ENCODE measurements around the gene GBF1. TPM values are rescaled to one million over a fixed set of nuclear protein-coding genes. Genes with fewer than 3 reads are reported as not detected.

Gene GBF1
- total RNA-seq, 1 donor from 2014 or later: 36.3 TPM

DNA sequence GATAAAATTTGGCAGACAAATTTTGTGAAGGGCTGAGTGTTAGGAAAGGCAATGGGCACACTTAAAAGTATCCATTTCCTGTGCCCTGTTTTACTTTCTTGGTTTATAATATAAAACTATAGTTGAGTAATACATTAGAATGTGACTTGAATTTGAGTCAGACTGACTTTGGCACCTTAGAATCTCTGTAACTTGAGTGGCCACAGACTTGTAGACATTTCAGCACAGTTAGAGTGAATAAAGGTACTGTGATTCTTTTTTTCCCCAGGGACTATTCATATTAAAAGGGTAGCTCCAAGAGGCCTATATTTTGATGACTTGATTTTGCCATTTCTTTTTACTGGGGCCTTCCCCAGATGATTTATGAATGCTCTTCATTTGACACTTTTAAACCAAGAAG is 22.4 kb downstream of the GBF1 start:
- TF ChIP-seq CTCF (conservative IDR thresholded peaks at IDR 0.05; ENCODE audit: low read depth, low read length): no peak
- DNase-seq (ENCODE audit: low read depth): peak; percentile 47
- H3K4me3 ChIP-seq (ENCODE audit: low read depth, low read length): no peak overlapping the region

DNA sequence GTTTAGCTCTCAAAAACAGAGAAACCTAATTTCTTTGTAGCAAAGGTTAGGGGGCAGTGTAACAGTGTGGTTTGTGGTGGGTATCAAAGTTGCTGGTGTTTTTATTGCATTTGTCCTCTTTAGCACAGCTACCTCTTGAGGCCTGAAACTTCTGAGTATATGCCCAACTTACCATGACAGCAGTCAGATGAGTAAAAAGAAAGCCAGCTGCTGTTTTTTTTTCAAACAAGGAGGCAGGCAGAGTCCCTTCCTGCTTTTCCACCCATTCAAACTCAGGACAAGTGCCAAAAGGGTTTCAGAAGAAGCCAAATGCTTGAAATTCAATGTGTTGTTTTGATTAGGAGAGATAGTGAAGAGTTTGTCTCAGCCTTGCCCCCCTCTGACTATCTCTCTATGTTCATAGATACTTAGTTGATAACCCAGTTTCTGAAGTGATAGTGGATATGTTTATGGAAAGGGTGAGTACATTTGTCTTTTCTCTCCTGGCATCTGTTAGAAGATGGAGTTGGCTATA is 23.1 kb downstream of the GBF1 start:
- H3K4me3 ChIP-seq (ENCODE audit: low read depth, low read length): no peak overlapping the region
- peak; percentile 26 for TF ChIP-seq CTCF (conservative IDR thresholded peaks at IDR 0.05; ENCODE audit: low read depth, low read length)
- DNase-seq (ENCODE audit: low read depth): peak; percentile 43

GRCh38 chr10:102269017-102269416 is 23.7 kb downstream of the GBF1 start:
- no peak overlapping the region for H3K4me3 ChIP-seq (ENCODE audit: low read depth, low read length)
- no peak for TF ChIP-seq CTCF (conservative IDR thresholded peaks at IDR 0.05; ENCODE audit: low read depth, low read length)

GRCh38 chr10:102274062-102274461 is 28.7 kb downstream of the GBF1 start:
- H3K4me3 ChIP-seq (ENCODE audit: low read depth, low read length): no peak overlapping the region
- no peak for TF ChIP-seq CTCF (conservative IDR thresholded peaks at IDR 0.05; ENCODE audit: low read depth, low read length)
- peak; percentile 33 for DNase-seq (ENCODE audit: low read depth)

More at GRCh38 chr10:102269017-102269416, 23.7 kb downstream of the GBF1 start:
- no peak for DNase-seq (ENCODE audit: low read depth)

DNA sequence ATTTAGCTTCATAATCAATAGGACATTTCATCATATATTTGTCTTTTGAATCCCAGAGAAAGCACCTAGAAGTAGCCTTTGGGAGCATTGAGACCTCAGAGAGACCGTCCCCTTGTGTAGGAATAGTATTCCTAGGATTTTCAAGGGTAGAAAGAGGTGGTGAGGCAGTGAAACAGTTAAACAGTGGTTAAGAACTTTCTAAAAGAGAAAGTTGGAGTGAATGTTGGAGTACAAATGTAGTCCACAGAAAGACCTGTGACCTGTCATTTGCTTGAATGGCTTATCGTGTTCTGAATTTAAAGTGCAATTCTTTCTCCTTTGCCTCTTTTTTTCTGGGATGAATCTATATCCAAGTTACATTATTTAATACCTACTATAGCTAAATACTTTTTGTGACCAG is 30.0 kb downstream of the GBF1 start:
- TF ChIP-seq CTCF (conservative IDR thresholded peaks at IDR 0.05; ENCODE audit: low read depth, low read length): no peak
- DNase-seq (ENCODE audit: low read depth): no peak
- H3K4me3 ChIP-seq (ENCODE audit: low read depth, low read length): no peak overlapping the region

GRCh38 chr10:102279104-102279503 is 33.8 kb downstream of the GBF1 start:
- DNase-seq (ENCODE audit: low read depth): no peak
- TF ChIP-seq CTCF (conservative IDR thresholded peaks at IDR 0.05; ENCODE audit: low read depth, low read length): no peak

DNA sequence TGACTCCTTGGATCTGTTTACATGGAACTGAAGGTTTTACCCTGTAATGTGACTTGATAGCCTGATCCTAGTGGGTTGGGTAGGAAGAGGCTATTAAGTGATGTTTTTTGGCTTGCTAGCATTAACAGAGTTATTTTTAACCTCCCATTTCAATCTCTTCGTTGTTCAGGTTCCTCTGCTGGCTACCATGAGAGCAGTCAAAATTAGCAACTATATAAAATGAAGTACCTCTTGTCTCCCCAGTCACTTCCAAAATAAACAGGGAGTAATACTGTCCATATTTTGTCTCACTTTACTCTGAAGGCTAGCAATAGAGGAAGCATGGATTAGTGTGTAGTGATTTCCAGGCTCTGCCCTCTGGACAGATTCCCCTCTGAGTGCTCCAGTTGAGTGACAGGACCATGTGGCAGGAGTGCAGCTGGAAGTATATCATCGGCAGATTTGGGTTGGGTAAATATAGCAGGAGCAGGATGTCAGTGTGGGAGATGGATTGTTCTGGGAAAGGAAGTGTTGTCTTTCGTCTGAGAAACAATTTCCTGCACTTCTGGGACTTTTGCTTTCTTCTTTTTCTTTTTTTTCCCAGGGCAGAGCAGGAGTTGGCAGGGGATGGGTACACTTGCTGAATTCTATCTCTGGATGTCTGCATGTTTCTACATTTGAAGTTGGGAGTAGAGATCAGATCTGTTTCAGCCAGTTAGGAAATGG is 35.2 kb downstream of the GBF1 start:
- no peak for DNase-seq (ENCODE audit: low read depth)
- no peak for TF ChIP-seq CTCF (conservative IDR thresholded peaks at IDR 0.05; ENCODE audit: low read depth, low read length)
- H3K4me3 ChIP-seq (ENCODE audit: low read depth, low read length): no peak overlapping the region

More at GRCh38 chr10:102279104-102279503, 33.8 kb downstream of the GBF1 start:
- H3K4me3 ChIP-seq (ENCODE audit: low read depth, low read length): no peak overlapping the region

Data from epithelial cell of proximal tubule (primary cell).